Neural cell (in vitro differentiated cells): ENCODE measurements around the gene PEX7. TPM values are rescaled to one million over a fixed set of nuclear protein-coding genes. Genes with fewer than 3 reads are reported as not detected.

ENCODE experiments used
- H2AFZ ChIP-seq: fragments of 200-600, 300-800 bp; sonication (generic), shearing (Covaris generic); 2 replicates; pipeline ENCODE4 v1.6.0; 2014; ENCODE audit warnings: low read depth, mild to moderate bottlenecking, antibody characterized with exemption, low read length, moderate library complexity
- H3F3A ChIP-seq: fragments of 200-600 bp; shearing (Covaris generic); 2 replicates; pipeline ENCODE4 v1.6.1; 2016; ENCODE audit warnings: mild to moderate bottlenecking, moderate library complexity, mixed read lengths, antibody characterized with exemption, low read length; ENCODE audit not compliant: insufficient read depth, poor library complexity, severe bottlenecking
- H3K27ac ChIP-seq: fragments of 200-600, 300-800 bp; sonication (generic), shearing (Covaris generic); 2 replicates; pipeline ENCODE4 v1.5.1; 2014; ENCODE audit warnings: mild to moderate bottlenecking, low read length, moderate library complexity
- H3K27me3 ChIP-seq: fragments of 300-800, 200-600 bp; sonication (generic), shearing (Covaris generic); 2 replicates; pipeline ENCODE4 v1.6.0; 2014; ENCODE audit warnings: mild to moderate bottlenecking, low read depth, low read length, moderate library complexity; ENCODE audit not compliant: insufficient read depth
- H3K36me3 ChIP-seq: fragments of 300-800, 200-600 bp; sonication (generic), shearing (Covaris generic); 2 replicates; pipeline ENCODE4 v1.5.1; 2014; ENCODE audit warnings: mild to moderate bottlenecking, antibody characterized with exemption, low read length, moderate library complexity; ENCODE audit not compliant: insufficient read depth
- H3K4me2 ChIP-seq: fragments of 300-800, 200-600 bp; sonication (generic), shearing (Covaris generic); 2 replicates; pipeline ENCODE4 v1.6.0; 2014; ENCODE audit warnings: mild to moderate bottlenecking, low read length
- H3K4me3 ChIP-seq: fragments of 300-800, 200-600 bp; sonication (generic), shearing (Covaris generic); 2 replicates; pipeline ENCODE4 v1.5.1; 2014; ENCODE audit warnings: mild to moderate bottlenecking, low read length, moderate library complexity
- H3K79me2 ChIP-seq: fragments of 200-600 bp; shearing (Covaris generic); replicated peaks from 2 replicates; pipeline ENCODE4 v1.6.0; 2014; ENCODE audit warnings: mild to moderate bottlenecking, low read length, moderate library complexity; ENCODE audit not compliant: insufficient read depth
- H3K9ac ChIP-seq: fragments of 300-800, 200-600 bp; sonication (generic), shearing (Covaris generic); 2 replicates; pipeline ENCODE4 v1.6.1; 2016; ENCODE audit warnings: mild to moderate bottlenecking, low read length, mixed read lengths
- H3K9me2 ChIP-seq: fragments of 200-600 bp; shearing (Covaris generic); 2 replicates; pipeline ENCODE4 v1.6.1; 2016; ENCODE audit warnings: mild to moderate bottlenecking, low read length, mixed read lengths; ENCODE audit not compliant: insufficient read depth
- H3K9me3 ChIP-seq: fragments of 200-600, 300-800 bp; sonication (generic), shearing (Covaris generic); 2 replicates; pipeline ENCODE4 v1.6.1; 2016; ENCODE audit warnings: mild to moderate bottlenecking, mixed run types, low read length, moderate library complexity, mixed read lengths
- H4K20me1 ChIP-seq: fragments of 200-600 bp; shearing (Covaris generic); 2 replicates; pipeline ENCODE4 v1.6.1; 2016; ENCODE audit warnings: mild to moderate bottlenecking, mixed run types; ENCODE audit not compliant: insufficient read depth
- CTCF ChIP-seq: fragments of 450-650 bp; IDR thresholded peaks from 2 replicates; pipeline ENCODE4 v1.5.1; 2014; ENCODE audit warnings: antibody characterized with exemption, mild to moderate bottlenecking, moderate library complexity; ENCODE audit not compliant: poor library complexity, severe bottlenecking
- EP300 ChIP-seq: fragments of 450-650 bp; conservative IDR thresholded peaks from 2 replicates; pipeline ENCODE4 v1.6.1; 2014; ENCODE audit warnings: antibody characterized with exemption, mild to moderate bottlenecking, moderate library complexity; ENCODE audit not compliant: poor library complexity, severe bottlenecking
- EZH2 ChIP-seq: fragments of 200-600, 300-800 bp; shearing (Covaris generic), sonication (generic); IDR thresholded peaks from 2 replicates; pipeline ENCODE4 v1.6.1; 2014; ENCODE audit warnings: antibody characterized with exemption, low read length, borderline replicate concordance, mild to moderate bottlenecking; ENCODE audit not compliant: insufficient read depth, poor library complexity, severe bottlenecking
- MXI1 ChIP-seq: fragments of 450-650 bp; conservative IDR thresholded peaks from 2 replicates; pipeline ENCODE4 v1.6.1; 2014; ENCODE audit warnings: antibody characterized with exemption, mild to moderate bottlenecking; ENCODE audit not compliant: poor library complexity, severe bottlenecking
- POLR2AphosphoS5 ChIP-seq: IDR thresholded peaks from 2 replicates; pipeline ENCODE4 v1.6.1; 2012
- RAD21 ChIP-seq: fragments of 450-650 bp; conservative IDR thresholded peaks from 2 replicates; pipeline ENCODE4 v1.6.1; 2014; ENCODE audit warnings: antibody characterized with exemption, mild to moderate bottlenecking, moderate library complexity
- REST ChIP-seq: IDR thresholded peaks from 2 replicates; pipeline ENCODE4 v1.6.1; 2012; ENCODE audit warnings: borderline replicate concordance
- SMC3 ChIP-seq: fragments of 450-650 bp; conservative IDR thresholded peaks from 2 replicates; pipeline ENCODE4 v1.6.1; 2014; ENCODE audit warnings: antibody characterized with exemption, mild to moderate bottlenecking, moderate library complexity; ENCODE audit not compliant: poor library complexity
- TAF1 ChIP-seq: IDR thresholded peaks from 2 replicates; pipeline ENCODE4 v1.6.1; 2012; ENCODE audit warnings: low read depth
- polyA plus RNA-seq: library from polyadenylated mRNA; depleted of rRNA; stranded (reverse); fragments of >200 nt; gene quantifications from 2 replicates; pipeline ENCODE4 v1.2.3, GENCODE V29; 2014

Gene PEX7
- polyA plus RNA-seq, 1 donor from 2014 or later, result 10.8 TPM

- no peak overlapping the region for H3K4me2 ChIP-seq
These were observed 39.4 kb upstream of the PEX7 start for GRCh38 chr6:136783021-136783420.

DNA sequence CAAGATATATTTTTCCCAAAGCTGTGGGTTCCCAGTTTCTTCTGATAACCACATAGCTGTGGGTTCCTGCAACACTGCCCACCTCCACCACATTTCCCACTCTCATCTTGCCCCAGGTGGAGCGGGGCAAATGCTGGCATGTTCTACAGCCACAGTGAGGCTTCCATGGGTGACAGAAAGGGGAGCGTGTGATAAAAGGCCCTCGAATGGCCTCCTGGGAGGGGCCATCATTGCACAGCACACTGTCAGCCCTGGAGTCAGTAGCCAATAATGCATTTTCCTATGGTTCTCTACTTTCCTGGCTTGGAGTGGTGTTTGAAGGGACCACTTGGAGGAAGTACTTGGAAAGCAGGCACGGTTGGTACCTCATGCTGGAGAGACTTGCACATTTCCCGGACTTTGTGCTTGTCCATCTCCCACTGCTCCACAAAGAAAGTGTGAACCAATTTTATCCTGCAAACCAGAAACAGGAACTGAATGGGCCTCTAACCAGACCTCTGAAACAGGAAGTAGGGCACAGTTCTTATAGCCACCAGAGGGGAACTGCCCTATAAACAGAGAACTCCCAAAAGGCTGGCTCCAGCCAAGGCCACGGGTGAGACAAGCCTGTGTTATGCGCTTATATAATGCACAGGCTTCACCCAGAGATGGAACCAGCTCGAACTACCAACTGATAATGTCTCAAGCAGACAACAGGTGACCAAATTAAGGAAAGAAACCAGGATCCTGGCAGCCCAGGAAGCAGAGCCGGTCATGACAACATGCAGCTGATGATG, 38.7 kb upstream of the PEX7 start:
- Histone ChIP-seq H2AFZ (no peak overlapping the region), H3K27me3 (no peaks in the 10 kb centered on the region), H4K20me1 (no peaks in the 10 kb centered on the region), H3K4me2 (no peak overlapping the region), H3K9ac (no peak overlapping the region), H3K36me3 (no peaks in the 10 kb centered on the region), H3K4me3 (no peak overlapping the region), H3K9me2 (no peaks in the 10 kb centered on the region), H3K79me2 (no peaks in the 10 kb centered on the region), H3F3A (no peaks in the 10 kb centered on the region), H3K27ac (no peak overlapping the region), H3K9me3 (no peaks in the 10 kb centered on the region)
- no peak for TF ChIP-seq MXI1
- TF ChIP-seq REST, result no peak
- no peak for TF ChIP-seq SMC3
- TF ChIP-seq RAD21, result no peak
- no peak for TF ChIP-seq EP300

More at GRCh38 chr6:136783021-136783420, 39.4 kb upstream of the PEX7 start:
- H3K27ac ChIP-seq, result no peak overlapping the region
- H3F3A ChIP-seq, result no peaks in the 10 kb centered on the region
- no peaks in the 10 kb centered on the region for H3K27me3 ChIP-seq
- H3K36me3 ChIP-seq, result no peaks in the 10 kb centered on the region
- H3K79me2 ChIP-seq, result no peaks in the 10 kb centered on the region
- H3K9me2 ChIP-seq, result no peaks in the 10 kb centered on the region
- H2AFZ ChIP-seq, result no peak overlapping the region
- no peaks in the 10 kb centered on the region for H4K20me1 ChIP-seq
- H3K9me3 ChIP-seq, result no peaks in the 10 kb centered on the region
- no peak for TF ChIP-seq TAF1
- no peak for TF ChIP-seq CTCF
- TF ChIP-seq EZH2, result no peak
- TF ChIP-seq SMC3, result no peak
- TF ChIP-seq POLR2AphosphoS5, result no peak
- no peak for TF ChIP-seq RAD21
- no peak for TF ChIP-seq EP300
- TF ChIP-seq MXI1, result no peak
- no peak for TF ChIP-seq REST
- H3K4me3 ChIP-seq, result no peak overlapping the region
- H3K9ac ChIP-seq, result no peak overlapping the region
